Measurements from ENCODE around the gene OR5P2.
"Not testable (repeated sequence)": the region's sequence is repeated elsewhere in the genome, so short reads cannot be mapped to it uniquely, and the experiment has no call there.

The OR5P2 gene

GRCh38 chr11:7830740-7831139 is 34.0 kb upstream of the OR5P2 start, which contains the start of gene OR5P3:
OR5P3 (minus strand) TSS chr11:7830840.
- Histone ChIP-seq H3K9ac (ENCODE audit: low read length) (no peak within 1 kb of the TSS), H3K79me1 (ENCODE audit: low read length) (no peaks in the 10 kb centered on the region), H3K27ac (ENCODE audit: low read depth, low read length) (no peak within 1 kb of the TSS), H3K4me3 (ENCODE audit: low read length) (no peak within 1 kb of the TSS), H2AK5ac (ENCODE audit: low read length) (no peak within 1 kb of the TSS), H3K36me3 (ENCODE audit: control insufficient read depth, insufficient read depth, low read length) (no peaks in the 10 kb centered on the region), H3K56ac (ENCODE audit: low read length) (no peak within 1 kb of the TSS), H3K4me1 (ENCODE audit: control insufficient read depth, low read depth, low read length) (no peaks in the 10 kb centered on the region), H3K79me2 (ENCODE audit: control insufficient read depth, insufficient read depth, low read length) (no peaks in the 10 kb centered on the region), H3K18ac (ENCODE audit: low read length) (no peak within 1 kb of the TSS), H2BK15ac (replicated peaks; ENCODE audit: low read depth) (no peak within 1 kb of the TSS), H3K4ac (ENCODE audit: low read depth, low read length) (no peak within 1 kb of the TSS), H3K23ac (ENCODE audit: low read length) (no peak within 1 kb of the TSS), H3K4me2 (ENCODE audit: low read length) (no peak within 1 kb of the TSS), H3K27me3 (ENCODE audit: insufficient read depth, low read length, poor library complexity) (no peaks in the 10 kb centered on the region), H2BK120ac (ENCODE audit: low read depth, low read length) (no peak within 1 kb of the TSS), H2BK5ac (ENCODE audit: low read length) (no peak within 1 kb of the TSS), H4K8ac (ENCODE audit: low read depth, low read length) (no peak within 1 kb of the TSS), H4K5ac (ENCODE audit: low read length) (no peak within 1 kb of the TSS)
- no peak for DNase-seq

GRCh38 chr11:7826324-7826723 is 29.6 kb upstream of the OR5P2 start:
- no peak overlapping the region for H4K5ac ChIP-seq (ENCODE audit: low read length)
- no peaks in the 10 kb centered on the region for H3K79me1 ChIP-seq (ENCODE audit: low read length)
- WGBS (ENCODE audit: extremely low coverage, insufficient coverage, low lambda C conversion rate): no CpG with 5 or more reads among the region's 3 CpGs

GRCh38 chr11:7820417-7820816 is 23.7 kb upstream of the OR5P2 start:
- H4K5ac ChIP-seq (ENCODE audit: low read length); H3K18ac ChIP-seq (ENCODE audit: low read length); H3K9ac ChIP-seq (ENCODE audit: low read length); H3K27me3 ChIP-seq (ENCODE audit: insufficient read depth, low read length, poor library complexity); H3K4me2 ChIP-seq (ENCODE audit: low read length); H2BK120ac ChIP-seq (ENCODE audit: low read depth, low read length); H2AK5ac ChIP-seq (ENCODE audit: low read length); H2BK15ac ChIP-seq (replicated peaks; ENCODE audit: low read depth); H3K4ac ChIP-seq (ENCODE audit: low read depth, low read length); DNase-seq; H3K79me1 ChIP-seq (ENCODE audit: low read length); H3K27ac ChIP-seq (ENCODE audit: low read depth, low read length); H2BK5ac ChIP-seq (ENCODE audit: low read length); H3K56ac ChIP-seq (ENCODE audit: low read length); H3K4me1 ChIP-seq (ENCODE audit: control insufficient read depth, low read depth, low read length); H4K8ac ChIP-seq (ENCODE audit: low read depth, low read length); H3K23ac ChIP-seq (ENCODE audit: low read length); H3K36me3 ChIP-seq (ENCODE audit: control insufficient read depth, insufficient read depth, low read length); H3K4me3 ChIP-seq (ENCODE audit: low read length); H3K79me2 ChIP-seq (ENCODE audit: control insufficient read depth, insufficient read depth, low read length): not testable (repeated sequence)
- no CpG with 5 or more reads among the region's 3 CpGs for WGBS (ENCODE audit: extremely low coverage, insufficient coverage, low lambda C conversion rate)

More at GRCh38 chr11:7826324-7826723, 29.6 kb upstream of the OR5P2 start:
- no peak overlapping the region for H2BK5ac ChIP-seq (ENCODE audit: low read length)
- no peak overlapping the region for H3K56ac ChIP-seq (ENCODE audit: low read length)
- no peak overlapping the region for H2BK15ac ChIP-seq (replicated peaks; ENCODE audit: low read depth)
- H3K4me2 ChIP-seq (ENCODE audit: low read length): no peak overlapping the region
- no peak overlapping the region for H3K23ac ChIP-seq (ENCODE audit: low read length)
- no peak overlapping the region for H3K4me3 ChIP-seq (ENCODE audit: low read length)
- H3K18ac ChIP-seq (ENCODE audit: low read length): no peak overlapping the region
- H3K27me3 ChIP-seq (ENCODE audit: insufficient read depth, low read length, poor library complexity): no peaks in the 10 kb centered on the region
- no peaks in the 10 kb centered on the region for H3K79me2 ChIP-seq (ENCODE audit: control insufficient read depth, insufficient read depth, low read length)
- no peak for DNase-seq
- H3K9ac ChIP-seq (ENCODE audit: low read length): no peak overlapping the region
- H3K4ac ChIP-seq (ENCODE audit: low read depth, low read length): no peak overlapping the region
- H3K36me3 ChIP-seq (ENCODE audit: control insufficient read depth, insufficient read depth, low read length): no peaks in the 10 kb centered on the region
- no peak overlapping the region for H4K8ac ChIP-seq (ENCODE audit: low read depth, low read length)
- no peaks in the 10 kb centered on the region for H3K4me1 ChIP-seq (ENCODE audit: control insufficient read depth, low read depth, low read length)
- H2AK5ac ChIP-seq (ENCODE audit: low read length): no peak overlapping the region
- no peak overlapping the region for H3K27ac ChIP-seq (ENCODE audit: low read depth, low read length)
- no peak overlapping the region for H2BK120ac ChIP-seq (ENCODE audit: low read depth, low read length)

GRCh38 chr11:7814897-7815296 is 18.2 kb upstream of the OR5P2 start:
- not testable (repeated sequence) for DNase-seq; H3K4me2 ChIP-seq (ENCODE audit: low read length); H2BK15ac ChIP-seq (replicated peaks; ENCODE audit: low read depth); H3K79me1 ChIP-seq (ENCODE audit: low read length); H3K27ac ChIP-seq (ENCODE audit: low read depth, low read length); H2AK5ac ChIP-seq (ENCODE audit: low read length); H3K18ac ChIP-seq (ENCODE audit: low read length); H3K27me3 ChIP-seq (ENCODE audit: insufficient read depth, low read length, poor library complexity); H2BK120ac ChIP-seq (ENCODE audit: low read depth, low read length); H3K23ac ChIP-seq (ENCODE audit: low read length); H3K36me3 ChIP-seq (ENCODE audit: control insufficient read depth, insufficient read depth, low read length); H3K4me3 ChIP-seq (ENCODE audit: low read length); H3K56ac ChIP-seq (ENCODE audit: low read length); H3K9ac ChIP-seq (ENCODE audit: low read length); H4K5ac ChIP-seq (ENCODE audit: low read length); H3K4ac ChIP-seq (ENCODE audit: low read depth, low read length); H3K79me2 ChIP-seq (ENCODE audit: control insufficient read depth, insufficient read depth, low read length); H2BK5ac ChIP-seq (ENCODE audit: low read length); H3K4me1 ChIP-seq (ENCODE audit: control insufficient read depth, low read depth, low read length); H4K8ac ChIP-seq (ENCODE audit: low read depth, low read length)
- WGBS (ENCODE audit: extremely low coverage, insufficient coverage, low lambda C conversion rate): no CpG with 5 or more reads among the region's 2 CpGs

- not testable (repeated sequence) for H3K79me2 ChIP-seq (ENCODE audit: control insufficient read depth, insufficient read depth, low read length); H4K8ac ChIP-seq (ENCODE audit: low read depth, low read length); H3K4ac ChIP-seq (ENCODE audit: low read depth, low read length); H3K23ac ChIP-seq (ENCODE audit: low read length); H3K27me3 ChIP-seq (ENCODE audit: insufficient read depth, low read length, poor library complexity); H3K9ac ChIP-seq (ENCODE audit: low read length); H2BK120ac ChIP-seq (ENCODE audit: low read depth, low read length); H3K56ac ChIP-seq (ENCODE audit: low read length); H2AK5ac ChIP-seq (ENCODE audit: low read length); H3K18ac ChIP-seq (ENCODE audit: low read length); H3K4me1 ChIP-seq (ENCODE audit: control insufficient read depth, low read depth, low read length); H3K79me1 ChIP-seq (ENCODE audit: low read length); H3K4me3 ChIP-seq (ENCODE audit: low read length); H4K5ac ChIP-seq (ENCODE audit: low read length); H2BK5ac ChIP-seq (ENCODE audit: low read length); H2BK15ac ChIP-seq (replicated peaks; ENCODE audit: low read depth); H3K36me3 ChIP-seq (ENCODE audit: control insufficient read depth, insufficient read depth, low read length); H3K27ac ChIP-seq (ENCODE audit: low read depth, low read length); H3K4me2 ChIP-seq (ENCODE audit: low read length)
- DNase-seq: peak; percentile 11
- WGBS (ENCODE audit: extremely low coverage, insufficient coverage, low lambda C conversion rate): no CpG with 5 or more reads among the region's 2 CpGs
Observed at GRCh38 chr11:7810301-7810700, 13.6 kb upstream of the OR5P2 start.

- H3K79me1 ChIP-seq (ENCODE audit: low read length): no peaks in the 10 kb centered on the region
- H2AK5ac ChIP-seq (ENCODE audit: low read length): no peak overlapping the region
- no peak overlapping the region for H3K9ac ChIP-seq (ENCODE audit: low read length)
- no peak overlapping the region for H4K5ac ChIP-seq (ENCODE audit: low read length)
- no peak overlapping the region for H3K4ac ChIP-seq (ENCODE audit: low read depth, low read length)
- no peaks in the 10 kb centered on the region for H3K79me2 ChIP-seq (ENCODE audit: control insufficient read depth, insufficient read depth, low read length)
- no peak overlapping the region for H3K27ac ChIP-seq (ENCODE audit: low read depth, low read length)
- no peak for DNase-seq
- H4K8ac ChIP-seq (ENCODE audit: low read depth, low read length): no peak overlapping the region
- no peak overlapping the region for H3K4me2 ChIP-seq (ENCODE audit: low read length)
- no peak overlapping the region for H2BK120ac ChIP-seq (ENCODE audit: low read depth, low read length)
- peaks cover 3% of the 10 kb centered on the region for H3K36me3 ChIP-seq (ENCODE audit: control insufficient read depth, insufficient read depth, low read length)
- no peak overlapping the region for H3K4me3 ChIP-seq (ENCODE audit: low read length)
- no peak overlapping the region for H2BK5ac ChIP-seq (ENCODE audit: low read length)
- H3K23ac ChIP-seq (ENCODE audit: low read length): no peak overlapping the region
- H2BK15ac ChIP-seq (replicated peaks; ENCODE audit: low read depth): no peak overlapping the region
- no peaks in the 10 kb centered on the region for H3K27me3 ChIP-seq (ENCODE audit: insufficient read depth, low read length, poor library complexity)
- no peak overlapping the region for H3K56ac ChIP-seq (ENCODE audit: low read length)
- no CpG with 5 or more reads among the region's 1 CpG for WGBS (ENCODE audit: extremely low coverage, insufficient coverage, low lambda C conversion rate)
- H3K18ac ChIP-seq (ENCODE audit: low read length): no peak overlapping the region
- H3K4me1 ChIP-seq (ENCODE audit: control insufficient read depth, low read depth, low read length): no peaks in the 10 kb centered on the region
Observed at GRCh38 chr11:7793233-7793632, 3.5 kb downstream of the OR5P2 start.
